ENCODE measurements around the gene ETV6. TPM values are rescaled to one million over a fixed set of nuclear protein-coding genes. Genes with fewer than 3 reads are reported as not detected.

ETV6 gene
- total RNA-seq, 2 experiments from 2014 or later: 43.2 to 47.2 TPM

- CTCF ChIA-PET: interaction anchor here (0.5 to 1.3 kb wide), 2 partner anchors 57 to 126 kb away, joined by 3 to 4 read pairs; no protein-coding TSS in a partner anchor
- POLR2A ChIA-PET: no interaction called here
Observed at GRCh38 chr12:11778713-11779685, 129.5 kb downstream of the ETV6 start.

GRCh38 chr12:11780521-11781101, 131.1 kb downstream of the ETV6 start:
- POLR2A ChIA-PET: interaction anchor here (0.6 to 1.3 kb wide), 2 partner anchors 14 to 513 kb away, joined by 3 to 4 read pairs; no protein-coding TSS in a partner anchor
- CTCF ChIA-PET: no interaction called here

GRCh38 chr12:11782914-11783420, 133.5 kb downstream of the ETV6 start:
- CTCF ChIA-PET: no interaction called here
- POLR2A ChIA-PET: no interaction called here

- ChIA-PET POLR2A (no interaction called here), CTCF (interaction anchor here (1.2 kb wide), 1 partner anchor 247 kb away, joined by 3 read pairs; no protein-coding TSS in a partner anchor)
Observed at GRCh38 chr12:11785712-11786111, 136.2 kb downstream of the ETV6 start.

- CTCF ChIA-PET: no interaction called here
- POLR2A ChIA-PET: no interaction called here
Observed at GRCh38 chr12:11786638-11787365, 137.3 kb downstream of the ETV6 start.

- CTCF ChIA-PET: no interaction called here
- POLR2A ChIA-PET: no interaction called here
Observed at GRCh38 chr12:11787437-11787836, 138.0 kb downstream of the ETV6 start.

- CTCF ChIA-PET: no interaction called here
Observed at GRCh38 chr12:11787933-11788849, 138.7 kb downstream of the ETV6 start.

GRCh38 chr12:11793921-11794710, 144.6 kb downstream of the ETV6 start:
- ChIA-PET POLR2A (no interaction called here), CTCF (interaction anchor here (1.1 kb wide), 1 partner anchor 15 kb away, joined by 3 read pairs; no protein-coding TSS in a partner anchor)

More at GRCh38 chr12:11787933-11788849, 138.7 kb downstream of the ETV6 start:
- POLR2A ChIA-PET: no interaction called here

GRCh38 chr12:11794751-11795150, 145.3 kb downstream of the ETV6 start:
- CTCF ChIA-PET: no interaction called here
- POLR2A ChIA-PET: no interaction called here

- ChIA-PET POLR2A (no interaction called here), CTCF (no interaction called here)
Observed at GRCh38 chr12:11795192-11795912, 145.9 kb downstream of the ETV6 start.

- POLR2A ChIA-PET: interaction anchor here (0.7 kb wide), 1 partner anchor 17 kb away, joined by 3 read pairs; no protein-coding TSS in a partner anchor
- CTCF ChIA-PET: no interaction called here
Observed at GRCh38 chr12:11795913-11796459, 146.5 kb downstream of the ETV6 start.

- ChIA-PET CTCF (no interaction called here), POLR2A (interaction anchor here (0.6 kb wide), 1 partner anchor 100 kb away, joined by 3 read pairs; no protein-coding TSS in a partner anchor)
Observed at GRCh38 chr12:11797317-11797913, 147.9 kb downstream of the ETV6 start.

- ChIA-PET CTCF (interaction anchor here (0.6 kb wide), 1 partner anchor 141 kb away, joined by 3 read pairs; no protein-coding TSS in a partner anchor), POLR2A (no interaction called here)
Observed at GRCh38 chr12:11798006-11798708, 148.7 kb downstream of the ETV6 start.

- ChIA-PET POLR2A (no interaction called here), CTCF (interaction anchor here (0.6 kb wide), 1 partner anchor 142 kb away, joined by 3 read pairs; no protein-coding TSS in a partner anchor)
Observed at GRCh38 chr12:11798856-11799501, 149.5 kb downstream of the ETV6 start.

GRCh38 chr12:11799502-11799873, 150.0 kb downstream of the ETV6 start:
- POLR2A ChIA-PET: no interaction called here
- CTCF ChIA-PET: no interaction called here

GRCh38 chr12:11801643-11802042, 152.2 kb downstream of the ETV6 start:
- ChIA-PET POLR2A (no interaction called here), CTCF (interaction anchor here (1.0 kb wide), 1 partner anchor 17 kb away, joined by 3 read pairs; no protein-coding TSS in a partner anchor)

Data from activated CD8-positive, alpha-beta memory T cell treated with anti-CD3 and anti-CD28 coated beads for 36 hours (primary cell).